HepG2 (cell line): ENCODE measurements around the gene EPS8.

Experiments used
- CEBPB ChIP-seq: IDR thresholded peaks from 2 replicates; pipeline ENCODE4 v1.6.1; 2011; ENCODE audit warnings: low read depth, low read length, improper control_type of control experiment, borderline replicate concordance
- CREM ChIP-seq, 2 experiments: sonication (generic) in 1 of 2; formaldehyde crosslinking in 1 of 2; IDR thresholded peaks; 2 replicates each; pipeline versions ENCODE4 v1.4.0 to v1.6.1; 2016 to 2020; ENCODE audit warnings: antibody characterized with exemption in 1 of 2, mild to moderate bottlenecking in 1 of 2, missing genetic modification reagents in 1 of 2
- ESRRA ChIP-seq: sonication (generic); formaldehyde crosslinking; IDR thresholded peaks from 2 replicates; pipeline ENCODE4 v1.5.1; 2020; ENCODE audit warnings: mild to moderate bottlenecking, low read depth, missing genetic modification reagents
- FOSL2 ChIP-seq: sonication (generic); formaldehyde crosslinking; IDR thresholded peaks from 2 replicates; pipeline ENCODE4 v1.4.0; 2020; ENCODE audit warnings: missing genetic modification reagents
- FOXP1 ChIP-seq, 2 experiments: fragments of 450-650 bp in 1 of 2; IDR thresholded peaks; 2 replicates each; pipeline ENCODE4 v1.6.1; 2017 to 2018; ENCODE audit warnings: antibody characterized with exemption in 1 of 2
- JUND ChIP-seq: sonication (generic); formaldehyde crosslinking; IDR thresholded peaks from 2 replicates; pipeline ENCODE4 v1.8.0; 2022; ENCODE audit warnings: mild to moderate bottlenecking, missing genetic modification reagents
- POLR2A ChIP-seq, 2 experiments: IDR thresholded peaks; 2 replicates each; pipeline ENCODE4 v1.6.1; 2011; ENCODE audit warnings: low read depth in 2 of 2, low read length in 2 of 2, mild to moderate bottlenecking in 1 of 2, moderate library complexity in 1 of 2; ENCODE audit not compliant: insufficient read depth in 1 of 2
- PRPF4 ChIP-seq: fragments of 200-400 bp; formaldehyde crosslinking; IDR thresholded peaks from 2 replicates; pipeline ENCODE4 v1.6.1; 2016; ENCODE audit warnings: low read length, low read depth; ENCODE audit not compliant: poor library complexity, severe bottlenecking
- STAT5B ChIP-seq: sonication (generic); formaldehyde crosslinking; IDR thresholded peaks from 2 replicates; pipeline ENCODE4 v1.4.0; 2020; ENCODE audit warnings: missing genetic modification reagents

GRCh38 chr12:15662303-15662980 is 126.7 kb downstream of the EPS8 start:
- no peak for TF ChIP-seq CEBPB
- TF ChIP-seq JUND (CRISPR knock-in tag), result no peak
- no peak for TF ChIP-seq PRPF4
- no peak for TF ChIP-seq FOXP1 (IDR thresholded peaks at IDR 0.05)
- TF ChIP-seq FOXP1 (CRISPR knock-in tag; IDR thresholded peaks at IDR 0.05), result no peak
- no peak for TF ChIP-seq ESRRA (CRISPR knock-in tag)
- no peak for TF ChIP-seq STAT5B (CRISPR knock-in tag)
- TF ChIP-seq FOSL2 (CRISPR knock-in tag), result no peak
- TF ChIP-seq CREM (IDR thresholded peaks at IDR 0.05), result no peak
- no peak for TF ChIP-seq CREM (CRISPR knock-in tag; IDR thresholded peaks at IDR 0.05)
- no peak for TF ChIP-seq POLR2A (IDR thresholded peaks at IDR 0.05; ENCODE audit: insufficient read depth in 1 of 2, low read depth in 2 of 2, low read length in 2 of 2)
